Measurements from ENCODE around the gene IL25. TPM values are rescaled to one million over a fixed set of nuclear protein-coding genes. Genes with fewer than 3 reads are reported as not detected.
"Not testable (repeated sequence)": the region's sequence is repeated elsewhere in the genome, so short reads cannot be mapped to it uniquely, and the experiment has no call there.

The IL25 gene
- total RNA-seq, 1 donor from 2014 or later: not detected

- no peak for DNase-seq (ENCODE audit: low spot score in 2 of 2)
- Histone ChIP-seq H3K27me3 (no peaks in the 10 kb centered on the region), H3K27ac (no peak overlapping the region), H3K4me3 (no peak overlapping the region), H3K4me1 (no peaks in the 10 kb centered on the region), H3K36me3 (no peaks in the 10 kb centered on the region), H3K9me3 (no peaks in the 10 kb centered on the region)
- intact Hi-C loops (cut with DNase I): no loop called here
- no peak for TF ChIP-seq CTCF (IDR thresholded peaks at IDR 0.05)
These were observed 26.5 kb downstream of the IL25 start for GRCh38 chr14:23399136-23399535.

GRCh38 chr14:23399591-23399990 is 27.0 kb downstream of the IL25 start:
- H3K9me3 ChIP-seq: no peaks in the 10 kb centered on the region
- H3K27ac ChIP-seq: no peak overlapping the region
- intact Hi-C loops (cut with DNase I): no loop called here
- DNase-seq (ENCODE audit: low spot score in 2 of 2): no peak
- no peak overlapping the region for H3K4me3 ChIP-seq
- no peaks in the 10 kb centered on the region for H3K27me3 ChIP-seq
- no peaks in the 10 kb centered on the region for H3K4me1 ChIP-seq
- no peaks in the 10 kb centered on the region for H3K36me3 ChIP-seq
- TF ChIP-seq CTCF (IDR thresholded peaks at IDR 0.05): no peak

- not testable (repeated sequence) for H3K27ac ChIP-seq
These were observed 28.0 kb downstream of the IL25 start for GRCh38 chr14:23400496-23401149.

GRCh38 chr14:23401291-23401690 is 28.7 kb downstream of the IL25 start:
- Histone ChIP-seq H3K27ac (no peak overlapping the region), H3K4me1 (no peaks in the 10 kb centered on the region), H3K27me3 (no peaks in the 10 kb centered on the region), H3K9me3 (no peaks in the 10 kb centered on the region), H3K36me3 (no peaks in the 10 kb centered on the region), H3K4me3 (no peak overlapping the region)
- no peak for DNase-seq (ENCODE audit: low spot score in 2 of 2)
- intact Hi-C loops (cut with DNase I): no loop called here
- no peak for TF ChIP-seq CTCF (IDR thresholded peaks at IDR 0.05)

More at GRCh38 chr14:23400496-23401149, 28.0 kb downstream of the IL25 start:
- DNase-seq (ENCODE audit: low spot score in 2 of 2); H3K36me3 ChIP-seq; H3K4me3 ChIP-seq; H3K9me3 ChIP-seq; intact Hi-C loops (cut with DNase I); H3K27me3 ChIP-seq; H3K4me1 ChIP-seq: not testable (repeated sequence)

GRCh38 chr14:23402296-23403138 is 29.9 kb downstream of the IL25 start:
- no peak for DNase-seq (ENCODE audit: low spot score in 2 of 2)
- Histone ChIP-seq H3K27me3 (no peaks in the 10 kb centered on the region), H3K27ac (no peak overlapping the region), H3K4me3 (no peak overlapping the region), H3K4me1 (no peaks in the 10 kb centered on the region), H3K9me3 (no peaks in the 10 kb centered on the region), H3K36me3 (no peaks in the 10 kb centered on the region)
- no peak for TF ChIP-seq CTCF (IDR thresholded peaks at IDR 0.05)
- intact Hi-C loops (cut with DNase I): no loop called here

- H3K9me3 ChIP-seq: no peaks in the 10 kb centered on the region
- intact Hi-C loops (cut with DNase I): no loop called here
- no peaks in the 10 kb centered on the region for H3K27me3 ChIP-seq
- H3K36me3 ChIP-seq: no peaks in the 10 kb centered on the region
- DNase-seq (ENCODE audit: low spot score in 2 of 2): no peak
- no peak for TF ChIP-seq CTCF (IDR thresholded peaks at IDR 0.05)
- H3K27ac ChIP-seq: no peak overlapping the region
- H3K4me3 ChIP-seq: no peak overlapping the region
- H3K4me1 ChIP-seq: no peaks in the 10 kb centered on the region
These were observed 30.5 kb downstream of the IL25 start for GRCh38 chr14:23403139-23403438.
